ENCODE measurements around the gene GLT8D2. TPM values are rescaled to one million over a fixed set of nuclear protein-coding genes. Genes with fewer than 3 reads are reported as not detected.

GLT8D2 gene
- total and polyA plus RNA-seq, 2 of the 13 experiments (the other 11 are each of a cell fraction or from before 2014, with no cell fraction given): not detected

DNA sequence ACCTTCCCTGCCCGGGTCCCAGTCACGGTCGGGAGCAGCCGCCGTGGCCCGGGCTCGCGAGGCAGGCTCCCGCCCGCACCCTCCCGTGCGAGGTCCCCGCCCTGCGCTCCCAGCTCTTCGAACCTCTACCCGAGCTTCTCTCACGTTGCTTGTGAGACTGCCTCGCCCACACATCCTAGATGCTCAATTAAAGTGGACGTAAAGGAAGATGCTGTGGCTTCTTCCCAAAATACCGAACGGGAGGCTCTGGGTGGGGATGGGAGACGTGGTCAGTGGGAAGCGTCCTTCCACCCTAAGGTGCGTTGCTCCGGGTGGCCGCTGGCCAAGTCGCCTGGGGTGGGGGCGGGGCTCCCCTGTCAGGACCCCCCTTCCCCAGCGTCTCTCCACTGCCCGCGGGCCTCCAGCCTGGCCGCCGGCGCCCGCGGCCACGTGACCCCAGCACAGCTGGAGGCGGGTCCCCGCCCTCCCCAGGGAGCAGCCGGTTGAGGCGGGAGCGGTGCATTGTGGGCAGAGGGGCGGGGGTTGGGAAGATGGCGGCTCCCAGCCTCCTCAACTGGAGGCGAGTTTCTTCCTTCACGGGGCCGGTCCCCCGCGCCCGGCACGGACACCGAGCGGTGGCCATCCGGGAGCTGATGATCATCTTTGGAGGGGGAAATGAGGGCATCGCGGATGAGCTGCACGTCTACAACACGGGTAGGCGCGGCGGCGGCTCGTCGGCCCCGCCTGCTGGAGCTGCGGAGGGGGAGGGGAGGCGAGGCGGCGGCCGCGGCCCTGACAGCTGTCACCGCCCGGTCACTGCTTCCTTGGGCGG lies 14.2 kb upstream of the GLT8D2 start, which contains the start of gene HCFC2 (continued):
- TF ChIP-seq, protein P1, sequence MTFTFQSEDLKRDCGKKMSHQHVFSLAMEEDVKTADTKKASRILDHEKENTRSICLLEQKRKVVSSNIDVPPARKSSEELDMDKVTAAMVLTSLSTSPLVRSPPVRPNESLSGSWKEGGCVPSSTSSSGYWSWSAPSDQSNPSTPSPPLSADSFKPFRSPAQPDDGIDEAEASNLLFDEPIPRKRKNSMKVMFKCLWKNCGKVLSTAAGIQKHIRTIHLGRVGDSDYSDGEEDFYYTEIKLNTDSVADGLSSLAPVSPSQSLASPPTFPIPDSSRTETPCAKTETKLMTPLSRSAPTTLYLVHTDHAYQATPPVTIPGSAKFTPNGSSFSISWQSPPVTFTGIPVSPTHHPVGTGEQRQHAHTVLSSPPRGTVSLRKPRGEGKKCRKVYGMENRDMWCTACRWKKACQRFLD (CRISPR knock-in tag; IDR thresholded peaks at IDR 0.05; ENCODE audit: borderline replicate concordance): no peak
- TF ChIP-seq ZSCAN9 (CRISPR knock-in tag; IDR thresholded peaks at IDR 0.05; ENCODE audit: borderline replicate concordance) (0 out of 2 replicates have a peak, but pooled peaks have one; percentile 16), PITX1 (CRISPR knock-in tag; IDR thresholded peaks at IDR 0.05) (peak; percentile 16; the same call in 1 of the 2 replicates), CBX5 (CRISPR knock-in tag; IDR thresholded peaks at IDR 0.05; ENCODE audit: borderline replicate concordance) (no peak), SNAI1 (CRISPR knock-in tag; IDR thresholded peaks at IDR 0.05; ENCODE audit: borderline replicate concordance) (peak; percentile 85; the same call in 1 of the 2 replicates), ZNF768 (CRISPR knock-in tag; IDR thresholded peaks at IDR 0.05) (peak; percentile 37; the same call in 1 of the 2 replicates), THAP11 (CRISPR knock-in tag; IDR thresholded peaks at IDR 0.05) (peak; percentile 82), TAF1 (CRISPR knock-in tag; IDR thresholded peaks at IDR 0.05) (peak; percentile 83; the same call in 1 of the 2 replicates), ZNF264 (CRISPR knock-in tag; IDR thresholded peaks at IDR 0.05) (0 out of 2 replicates have a peak, but pooled peaks have one; percentile 25), FOXO1 (CRISPR knock-in tag; IDR thresholded peaks at IDR 0.05) (0 out of 2 replicates have a peak, but pooled peaks have one; percentile 17), NFATC3 (CRISPR knock-in tag; IDR thresholded peaks at IDR 0.05) (no peak), HNRNPK (IDR thresholded peaks at IDR 0.05; ENCODE audit: low read depth, low read length, poor library complexity, severe bottlenecking) (peak; percentile 100), CREB1 (IDR thresholded peaks at IDR 0.05) (no peak), CREB1 (CRISPR knock-in tag; IDR thresholded peaks at IDR 0.05) (no peak), SMYD3 (CRISPR knock-in tag; IDR thresholded peaks at IDR 0.05) (no peak), CBX1 (IDR thresholded peaks at IDR 0.05; ENCODE audit: low read depth) (peak; percentile 28), ZNF101 (CRISPR knock-in tag; IDR thresholded peaks at IDR 0.05; ENCODE audit: borderline replicate concordance, low read depth) (no peak)
- TF ChIP-seq, protein P2, sequence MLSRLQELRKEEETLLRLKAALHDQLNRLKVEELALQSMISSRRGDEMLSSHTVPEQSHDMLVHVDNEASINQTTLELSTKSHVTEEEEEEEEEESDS (CRISPR knock-in tag; IDR thresholded peaks at IDR 0.05; ENCODE audit: borderline replicate concordance): 0 out of 2 replicates have a peak, but pooled peaks have one; percentile 43
- TF ChIP-seq, protein P3, sequence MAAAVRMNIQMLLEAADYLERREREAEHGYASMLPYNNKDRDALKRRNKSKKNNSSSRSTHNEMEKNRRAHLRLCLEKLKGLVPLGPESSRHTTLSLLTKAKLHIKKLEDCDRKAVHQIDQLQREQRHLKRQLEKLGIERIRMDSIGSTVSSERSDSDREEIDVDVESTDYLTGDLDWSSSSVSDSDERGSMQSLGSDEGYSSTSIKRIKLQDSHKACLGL (CRISPR knock-in tag; IDR thresholded peaks at IDR 0.05): peak; percentile 87; the same call in 1 of the 2 replicates
- TF ChIP-seq, protein P4, sequence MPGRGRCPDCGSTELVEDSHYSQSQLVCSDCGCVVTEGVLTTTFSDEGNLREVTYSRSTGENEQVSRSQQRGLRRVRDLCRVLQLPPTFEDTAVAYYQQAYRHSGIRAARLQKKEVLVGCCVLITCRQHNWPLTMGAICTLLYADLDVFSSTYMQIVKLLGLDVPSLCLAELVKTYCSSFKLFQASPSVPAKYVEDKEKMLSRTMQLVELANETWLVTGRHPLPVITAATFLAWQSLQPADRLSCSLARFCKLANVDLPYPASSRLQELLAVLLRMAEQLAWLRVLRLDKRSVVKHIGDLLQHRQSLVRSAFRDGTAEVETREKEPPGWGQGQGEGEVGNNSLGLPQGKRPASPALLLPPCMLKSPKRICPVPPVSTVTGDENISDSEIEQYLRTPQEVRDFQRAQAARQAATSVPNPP (CRISPR knock-in tag; IDR thresholded peaks at IDR 0.05): no peak
- TF ChIP-seq, protein P5, sequence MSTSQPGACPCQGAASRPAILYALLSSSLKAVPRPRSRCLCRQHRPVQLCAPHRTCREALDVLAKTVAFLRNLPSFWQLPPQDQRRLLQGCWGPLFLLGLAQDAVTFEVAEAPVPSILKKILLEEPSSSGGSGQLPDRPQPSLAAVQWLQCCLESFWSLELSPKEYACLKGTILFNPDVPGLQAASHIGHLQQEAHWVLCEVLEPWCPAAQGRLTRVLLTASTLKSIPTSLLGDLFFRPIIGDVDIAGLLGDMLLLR (CRISPR knock-in tag; IDR thresholded peaks at IDR 0.05): peak; percentile 81; the same call in 1 of the 2 replicates
- TF ChIP-seq, protein P6, sequence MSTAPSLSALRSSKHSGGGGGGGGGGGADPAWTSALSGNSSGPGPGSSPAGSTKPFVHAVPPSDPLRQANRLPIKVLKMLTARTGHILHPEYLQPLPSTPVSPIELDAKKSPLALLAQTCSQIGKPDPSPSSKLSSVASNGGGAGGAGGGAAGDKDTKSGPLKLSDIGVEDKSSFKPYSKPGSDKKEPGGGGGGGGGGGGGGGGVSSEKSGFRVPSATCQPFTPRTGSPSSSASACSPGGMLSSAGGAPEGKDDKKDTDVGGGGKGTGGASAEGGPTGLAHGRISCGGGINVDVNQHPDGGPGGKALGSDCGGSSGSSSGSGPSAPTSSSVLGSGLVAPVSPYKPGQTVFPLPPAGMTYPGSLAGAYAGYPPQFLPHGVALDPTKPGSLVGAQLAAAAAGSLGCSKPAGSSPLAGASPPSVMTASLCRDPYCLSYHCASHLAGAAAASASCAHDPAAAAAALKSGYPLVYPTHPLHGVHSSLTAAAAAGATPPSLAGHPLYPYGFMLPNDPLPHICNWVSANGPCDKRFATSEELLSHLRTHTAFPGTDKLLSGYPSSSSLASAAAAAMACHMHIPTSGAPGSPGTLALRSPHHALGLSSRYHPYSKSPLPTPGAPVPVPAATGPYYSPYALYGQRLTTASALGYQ (CRISPR knock-in tag; IDR thresholded peaks at IDR 0.05): 0 out of 2 replicates have a peak, but pooled peaks have one; percentile 19
- TF ChIP-seq, protein P7, sequence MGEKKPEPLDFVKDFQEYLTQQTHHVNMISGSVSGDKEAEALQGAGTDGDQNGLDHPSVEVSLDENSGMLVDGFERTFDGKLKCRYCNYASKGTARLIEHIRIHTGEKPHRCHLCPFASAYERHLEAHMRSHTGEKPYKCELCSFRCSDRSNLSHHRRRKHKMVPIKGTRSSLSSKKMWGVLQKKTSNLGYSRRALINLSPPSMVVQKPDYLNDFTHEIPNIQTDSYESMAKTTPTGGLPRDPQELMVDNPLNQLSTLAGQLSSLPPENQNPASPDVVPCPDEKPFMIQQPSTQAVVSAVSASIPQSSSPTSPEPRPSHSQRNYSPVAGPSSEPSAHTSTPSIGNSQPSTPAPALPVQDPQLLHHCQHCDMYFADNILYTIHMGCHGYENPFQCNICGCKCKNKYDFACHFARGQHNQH (CRISPR knock-in tag; IDR thresholded peaks at IDR 0.05): no peak; the same call in 1 of the 2 replicates
